Measurements from ENCODE around the gene MYO1B.

Gene MYO1B

GRCh38 chr2:191316246-191316994, 71.2 kb downstream of the MYO1B start:
- Histone ChIP-seq H3K36me3 (ENCODE audit: control insufficient read depth, low read depth, low read length) (no peaks in the 10 kb centered on the region), H3K9me3 (ENCODE audit: control insufficient read depth, low read depth, low read length) (no peaks in the 10 kb centered on the region), H3K27me3 (ENCODE audit: control insufficient read depth, insufficient read depth, low read length) (no peaks in the 10 kb centered on the region), H3K4me1 (ENCODE audit: control insufficient read depth, low read depth, low read length) (peaks cover 24% of the 10 kb centered on the region), H3K4me3 (ENCODE audit: low read length) (no peak overlapping the region), H3K9ac (ENCODE audit: low read length) (no peak overlapping the region), H3K27ac (ENCODE audit: low read length) (no peak overlapping the region)

GRCh38 chr2:191318037-191318728, 73.0 kb downstream of the MYO1B start:
- H3K27me3 ChIP-seq (ENCODE audit: control insufficient read depth, insufficient read depth, low read length), result no peaks in the 10 kb centered on the region
- H3K9me3 ChIP-seq (ENCODE audit: control insufficient read depth, low read depth, low read length), result no peaks in the 10 kb centered on the region
- H3K4me1 ChIP-seq (ENCODE audit: control insufficient read depth, low read depth, low read length), result peaks cover 39% of the 10 kb centered on the region
- no peak overlapping the region for H3K27ac ChIP-seq (ENCODE audit: low read length)
- H3K36me3 ChIP-seq (ENCODE audit: control insufficient read depth, low read depth, low read length), result no peaks in the 10 kb centered on the region
- H3K9ac ChIP-seq (ENCODE audit: low read length), result no peak overlapping the region
- H3K4me3 ChIP-seq (ENCODE audit: low read length), result no peak overlapping the region

- H3K27ac ChIP-seq (ENCODE audit: low read length), result no peak overlapping the region
- H3K27me3 ChIP-seq (ENCODE audit: control insufficient read depth, insufficient read depth, low read length), result no peaks in the 10 kb centered on the region
- peaks cover 39% of the 10 kb centered on the region for H3K4me1 ChIP-seq (ENCODE audit: control insufficient read depth, low read depth, low read length)
- H3K4me3 ChIP-seq (ENCODE audit: low read length), result no peak overlapping the region
- H3K9ac ChIP-seq (ENCODE audit: low read length), result no peak overlapping the region
- no peaks in the 10 kb centered on the region for H3K36me3 ChIP-seq (ENCODE audit: control insufficient read depth, low read depth, low read length)
- no peaks in the 10 kb centered on the region for H3K9me3 ChIP-seq (ENCODE audit: control insufficient read depth, low read depth, low read length)
These were observed 73.5 kb downstream of the MYO1B start for GRCh38 chr2:191318729-191319078.

- no peaks in the 10 kb centered on the region for H3K36me3 ChIP-seq (ENCODE audit: control insufficient read depth, low read depth, low read length)
- peaks cover 4% of the 10 kb centered on the region for H3K9me3 ChIP-seq (ENCODE audit: control insufficient read depth, low read depth, low read length)
- no peaks in the 10 kb centered on the region for H3K27me3 ChIP-seq (ENCODE audit: control insufficient read depth, insufficient read depth, low read length)
- H3K27ac ChIP-seq (ENCODE audit: low read length), result no peak overlapping the region
- H3K4me3 ChIP-seq (ENCODE audit: low read length), result no peak overlapping the region
- no peak overlapping the region for H3K9ac ChIP-seq (ENCODE audit: low read length)
- peaks cover 39% of the 10 kb centered on the region for H3K4me1 ChIP-seq (ENCODE audit: control insufficient read depth, low read depth, low read length)
These were observed 74.0 kb downstream of the MYO1B start for GRCh38 chr2:191319186-191319585.

- Histone ChIP-seq H3K4me3 (ENCODE audit: low read length) (no peak overlapping the region), H3K27me3 (ENCODE audit: control insufficient read depth, insufficient read depth, low read length) (no peaks in the 10 kb centered on the region), H3K27ac (ENCODE audit: low read length) (no peak overlapping the region), H3K9me3 (ENCODE audit: control insufficient read depth, low read depth, low read length) (peaks cover 4% of the 10 kb centered on the region), H3K36me3 (ENCODE audit: control insufficient read depth, low read depth, low read length) (no peaks in the 10 kb centered on the region), H3K9ac (ENCODE audit: low read length) (no peak overlapping the region), H3K4me1 (ENCODE audit: control insufficient read depth, low read depth, low read length) (peaks cover 39% of the 10 kb centered on the region)
These were observed 75.7 kb downstream of the MYO1B start for GRCh38 chr2:191320881-191321280.

- Histone ChIP-seq H3K27ac (ENCODE audit: low read length) (peak overlapping the region; percentile 44), H3K4me3 (ENCODE audit: low read length) (no peak overlapping the region), H3K9ac (ENCODE audit: low read length) (no peak overlapping the region), H3K27me3 (ENCODE audit: control insufficient read depth, insufficient read depth, low read length) (no peaks in the 10 kb centered on the region), H3K4me1 (ENCODE audit: control insufficient read depth, low read depth, low read length) (peaks cover 39% of the 10 kb centered on the region), H3K9me3 (ENCODE audit: control insufficient read depth, low read depth, low read length) (peaks cover 4% of the 10 kb centered on the region), H3K36me3 (ENCODE audit: control insufficient read depth, low read depth, low read length) (no peaks in the 10 kb centered on the region)
These were observed 76.9 kb downstream of the MYO1B start for GRCh38 chr2:191321861-191322662.

- Histone ChIP-seq H3K36me3 (ENCODE audit: control insufficient read depth, low read depth, low read length) (no peaks in the 10 kb centered on the region), H3K4me1 (ENCODE audit: control insufficient read depth, low read depth, low read length) (peaks cover 39% of the 10 kb centered on the region), H3K4me3 (ENCODE audit: low read length) (no peak overlapping the region), H3K27me3 (ENCODE audit: control insufficient read depth, insufficient read depth, low read length) (no peaks in the 10 kb centered on the region), H3K27ac (ENCODE audit: low read length) (no peak overlapping the region), H3K9me3 (ENCODE audit: control insufficient read depth, low read depth, low read length) (peaks cover 4% of the 10 kb centered on the region), H3K9ac (ENCODE audit: low read length) (no peak overlapping the region)
These were observed 77.8 kb downstream of the MYO1B start for GRCh38 chr2:191322828-191323506.

GRCh38 chr2:191325651-191326365, 80.6 kb downstream of the MYO1B start:
- no peak overlapping the region for H3K9ac ChIP-seq (ENCODE audit: low read length)
- peaks cover under 1% of the 10 kb centered on the region for H3K36me3 ChIP-seq (ENCODE audit: control insufficient read depth, low read depth, low read length)
- H3K4me3 ChIP-seq (ENCODE audit: low read length), result no peak overlapping the region

GRCh38 chr2:191327484-191327883, 82.3 kb downstream of the MYO1B start:
- Histone ChIP-seq H3K4me3 (ENCODE audit: low read length) (no peak overlapping the region), H3K9ac (ENCODE audit: low read length) (no peak overlapping the region), H3K27ac (ENCODE audit: low read length) (no peak overlapping the region), H3K36me3 (ENCODE audit: control insufficient read depth, low read depth, low read length) (peaks cover 9% of the 10 kb centered on the region), H3K27me3 (ENCODE audit: control insufficient read depth, insufficient read depth, low read length) (no peaks in the 10 kb centered on the region), H3K9me3 (ENCODE audit: control insufficient read depth, low read depth, low read length) (peaks cover 4% of the 10 kb centered on the region), H3K4me1 (ENCODE audit: control insufficient read depth, low read depth, low read length) (peaks cover 7% of the 10 kb centered on the region)

More at GRCh38 chr2:191325651-191326365, 80.6 kb downstream of the MYO1B start:
- Histone ChIP-seq H3K9me3 (ENCODE audit: control insufficient read depth, low read depth, low read length) (peaks cover 4% of the 10 kb centered on the region), H3K4me1 (ENCODE audit: control insufficient read depth, low read depth, low read length) (peaks cover 24% of the 10 kb centered on the region), H3K27ac (ENCODE audit: low read length) (no peak overlapping the region), H3K27me3 (ENCODE audit: control insufficient read depth, insufficient read depth, low read length) (no peaks in the 10 kb centered on the region)

GRCh38 chr2:191328150-191328809, 83.1 kb downstream of the MYO1B start:
- Histone ChIP-seq H3K27ac (ENCODE audit: low read length) (no peak overlapping the region), H3K9ac (ENCODE audit: low read length) (no peak overlapping the region), H3K27me3 (ENCODE audit: control insufficient read depth, insufficient read depth, low read length) (no peaks in the 10 kb centered on the region), H3K4me3 (ENCODE audit: low read length) (no peak overlapping the region), H3K9me3 (ENCODE audit: control insufficient read depth, low read depth, low read length) (peaks cover 4% of the 10 kb centered on the region), H3K36me3 (ENCODE audit: control insufficient read depth, low read depth, low read length) (peaks cover 9% of the 10 kb centered on the region), H3K4me1 (ENCODE audit: control insufficient read depth, low read depth, low read length) (peaks cover 3% of the 10 kb centered on the region)

Data from iPS-18a (cell line).